ACC112 (cell line): ENCODE data around the gene RACGAP1.
A peak's percentile ranks its signal among the peaks of the same experiment; 100 is the strongest.
"Not testable (repeated sequence)": the region's sequence is repeated elsewhere in the genome, so short reads cannot be mapped to it uniquely, and the experiment has no call there.

Experiments
- H2AFZ ChIP-seq: fragments of 200-600 bp; sonication (generic); one replicate; pipeline ENCODE4 v1.6.0; 2017; ENCODE audit warnings: antibody characterized with exemption, low read length; ENCODE audit not compliant: unreplicated experiment
- H3K27ac ChIP-seq: fragments of 200-600 bp; sonication (generic); 2 replicates; pipeline ENCODE4 v1.5.1; 2014; ENCODE audit warnings: low read depth, mild to moderate bottlenecking, antibody characterized with exemption, low read length, moderate library complexity
- H3K27me3 ChIP-seq: fragments of 200-600 bp; sonication (generic); 2 replicates; pipeline ENCODE4 v1.6.1; 2014; ENCODE audit warnings: mild to moderate bottlenecking, antibody characterized with exemption, low read length, moderate library complexity, mixed read lengths; ENCODE audit not compliant: insufficient read depth
- H3K36me3 ChIP-seq: fragments of 200-600 bp; sonication (generic); 2 replicates; pipeline ENCODE4 v1.6.1; 2016; ENCODE audit warnings: mild to moderate bottlenecking, antibody characterized with exemption, low read length, moderate library complexity, mixed read lengths; ENCODE audit not compliant: insufficient read depth
- H3K4me1 ChIP-seq: fragments of 200-600 bp; sonication (generic); one replicate; pipeline ENCODE4 v1.6.1; 2016; ENCODE audit warnings: low read length, mixed read lengths; ENCODE audit not compliant: insufficient read depth, unreplicated experiment, control insufficient read depth
- H3K4me3 ChIP-seq: fragments of 200-600 bp; sonication (generic); 2 replicates; pipeline ENCODE4 v1.5.1; 2014; ENCODE audit warnings: mild to moderate bottlenecking, low read depth, low read length
- H3K79me2 ChIP-seq: fragments of 200-600 bp; sonication (generic); one replicate; pipeline ENCODE4 v1.6.0; 2016; ENCODE audit warnings: low read length; ENCODE audit not compliant: control insufficient read depth, unreplicated experiment, insufficient read depth

Gene RACGAP1

GRCh38 chr12:50013361-50014147, 11.7 kb downstream of the RACGAP1 start:
- no peaks in the 10 kb centered on the region for H3K27me3 ChIP-seq
- no peak overlapping the region for H2AFZ ChIP-seq
- H3K36me3 ChIP-seq, result peaks cover 6% of the 10 kb centered on the region
- no peak overlapping the region for H3K27ac ChIP-seq
- peaks cover 14% of the 10 kb centered on the region for H3K4me1 ChIP-seq
- H3K4me3 ChIP-seq, result no peak overlapping the region
- peaks cover 75% of the 10 kb centered on the region for H3K79me2 ChIP-seq

- Histone ChIP-seq H3K4me1 (peaks cover 17% of the 10 kb centered on the region), H2AFZ (no peak overlapping the region), H3K4me3 (no peak overlapping the region), H3K36me3 (peaks cover 36% of the 10 kb centered on the region), H3K27me3 (no peaks in the 10 kb centered on the region), H3K79me2 (peaks cover 63% of the 10 kb centered on the region), H3K27ac (no peak overlapping the region)
Measured at GRCh38 chr12:50006754-50007442, 18.4 kb downstream of the RACGAP1 start.

GRCh38 chr12:50006280-50006679, 19.0 kb downstream of the RACGAP1 start:
- no peak overlapping the region for H3K4me3 ChIP-seq
- H3K79me2 ChIP-seq, result peaks cover 62% of the 10 kb centered on the region
- H3K27ac ChIP-seq, result no peak overlapping the region
- H3K27me3 ChIP-seq, result no peaks in the 10 kb centered on the region
- no peak overlapping the region for H2AFZ ChIP-seq
- peaks cover 41% of the 10 kb centered on the region for H3K36me3 ChIP-seq
- peaks cover 17% of the 10 kb centered on the region for H3K4me1 ChIP-seq

- peaks cover 51% of the 10 kb centered on the region for H3K79me2 ChIP-seq
- H3K27ac ChIP-seq, result no peak overlapping the region
- H2AFZ ChIP-seq, result no peak overlapping the region
- no peak overlapping the region for H3K4me3 ChIP-seq
- H3K36me3 ChIP-seq, result peaks cover 42% of the 10 kb centered on the region
- peaks cover 17% of the 10 kb centered on the region for H3K4me1 ChIP-seq
- H3K27me3 ChIP-seq, result no peaks in the 10 kb centered on the region
Measured at GRCh38 chr12:50005175-50005574, 20.1 kb downstream of the RACGAP1 start.

- Histone ChIP-seq H3K36me3 (peaks cover 43% of the 10 kb centered on the region), H3K27ac (no peak overlapping the region), H3K27me3 (no peaks in the 10 kb centered on the region), H3K4me3 (no peak overlapping the region), H3K79me2 (peaks cover 49% of the 10 kb centered on the region), H2AFZ (no peak overlapping the region), H3K4me1 (peaks cover 17% of the 10 kb centered on the region)
Measured at GRCh38 chr12:50004696-50005095, 20.6 kb downstream of the RACGAP1 start.

GRCh38 chr12:50003595-50003994, 21.7 kb downstream of the RACGAP1 start:
- Histone ChIP-seq H3K36me3 (peaks cover 48% of the 10 kb centered on the region), H3K27me3 (no peaks in the 10 kb centered on the region), H2AFZ (no peak overlapping the region), H3K27ac (no peak overlapping the region), H3K4me1 (peaks cover 17% of the 10 kb centered on the region), H3K79me2 (peaks cover 39% of the 10 kb centered on the region), H3K4me3 (no peak overlapping the region)

GRCh38 chr12:49998453-49998852, 26.8 kb downstream of the RACGAP1 start:
- H3K27me3 ChIP-seq, result no peaks in the 10 kb centered on the region
- peaks cover 2% of the 10 kb centered on the region for H3K79me2 ChIP-seq
- H3K36me3 ChIP-seq, result peaks cover 33% of the 10 kb centered on the region

GRCh38 chr12:49990273-49990672, 35.0 kb downstream of the RACGAP1 start:
- Histone ChIP-seq H3K27ac (peak overlapping the region; percentile 5; the same call in 1 of the 2 replicates), H3K27me3 (no peaks in the 10 kb centered on the region)

More at GRCh38 chr12:49998453-49998852, 26.8 kb downstream of the RACGAP1 start:
- Histone ChIP-seq H3K4me1 (no peaks in the 10 kb centered on the region), H2AFZ (no peak overlapping the region), H3K27ac (no peak overlapping the region), H3K4me3 (no peak overlapping the region)

GRCh38 chr12:49989400-49989799, 35.9 kb downstream of the RACGAP1 start:
- H3K36me3 ChIP-seq, result peaks cover 27% of the 10 kb centered on the region
- not testable (repeated sequence) for H3K27me3 ChIP-seq, H3K27ac ChIP-seq, H3K79me2 ChIP-seq, H3K4me3 ChIP-seq, H2AFZ ChIP-seq
- peaks cover 13% of the 10 kb centered on the region for H3K4me1 ChIP-seq

More at GRCh38 chr12:49990273-49990672, 35.0 kb downstream of the RACGAP1 start:
- Histone ChIP-seq H2AFZ (no peak overlapping the region), H3K4me1 (peaks cover 8% of the 10 kb centered on the region), H3K79me2 (no peaks in the 10 kb centered on the region), H3K36me3 (peaks cover 28% of the 10 kb centered on the region), H3K4me3 (no peak overlapping the region)

- Histone ChIP-seq H2AFZ (no peak overlapping the region), H3K36me3 (peaks cover 20% of the 10 kb centered on the region; the same call in 1 of the 2 replicates), H3K79me2 (no peaks in the 10 kb centered on the region), H3K27ac (no peak overlapping the region), H3K4me3 (no peak overlapping the region), H3K4me1 (peaks cover 27% of the 10 kb centered on the region), H3K27me3 (no peaks in the 10 kb centered on the region)
Measured at GRCh38 chr12:49987625-49988303, 37.5 kb downstream of the RACGAP1 start.
